Inferior parietal cortex (tissue), 1 donor: ENCODE measurements around the gene SLC4A4.

ENCODE experiments used
- DNase-seq: peaks from one replicate; pipeline ENCODE4 v3.0.0-alpha.2; 2016; ENCODE audit errors: extremely low spot score

SLC4A4 gene

DNA sequence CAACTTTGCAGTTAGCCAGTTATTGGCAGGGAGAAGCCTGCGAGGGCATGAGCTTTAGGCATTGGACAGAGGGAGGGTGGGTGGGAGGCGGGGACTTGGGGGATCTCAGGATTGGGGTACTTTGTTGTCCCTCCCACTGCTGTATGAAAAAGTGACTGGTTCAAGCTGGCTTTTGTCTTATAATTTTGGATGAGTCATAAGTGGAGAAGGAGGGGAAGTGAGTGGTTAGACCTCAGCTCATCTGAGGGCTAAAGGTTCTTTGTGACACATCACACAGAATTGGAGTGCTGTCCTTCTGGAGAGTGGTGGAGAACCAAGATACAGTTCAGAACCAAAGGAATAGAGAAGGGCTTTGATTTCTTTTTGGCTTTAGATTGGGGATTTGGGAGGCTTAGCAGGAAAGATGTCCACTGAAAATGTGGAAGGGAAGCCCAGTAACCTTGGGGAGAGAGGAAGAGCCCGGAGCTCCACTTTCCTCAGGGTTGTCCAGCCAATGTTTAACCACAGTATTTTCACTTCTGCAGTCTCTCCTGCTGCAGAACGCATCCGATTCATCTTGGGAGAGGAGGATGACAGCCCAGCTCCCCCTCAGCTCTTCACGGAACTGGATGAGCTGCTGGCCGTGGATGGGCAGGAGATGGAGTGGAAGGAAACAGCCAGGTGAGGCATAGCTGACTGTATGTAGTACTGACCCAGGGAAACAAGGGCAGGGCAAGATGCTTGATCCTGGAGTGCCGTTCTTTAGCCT lies at the start of gene SLC4A4:
SLC4A4 (plus strand) TSS at position 175 of the 748 bp plus-strand sequence.
- no peak for DNase-seq

DNA sequence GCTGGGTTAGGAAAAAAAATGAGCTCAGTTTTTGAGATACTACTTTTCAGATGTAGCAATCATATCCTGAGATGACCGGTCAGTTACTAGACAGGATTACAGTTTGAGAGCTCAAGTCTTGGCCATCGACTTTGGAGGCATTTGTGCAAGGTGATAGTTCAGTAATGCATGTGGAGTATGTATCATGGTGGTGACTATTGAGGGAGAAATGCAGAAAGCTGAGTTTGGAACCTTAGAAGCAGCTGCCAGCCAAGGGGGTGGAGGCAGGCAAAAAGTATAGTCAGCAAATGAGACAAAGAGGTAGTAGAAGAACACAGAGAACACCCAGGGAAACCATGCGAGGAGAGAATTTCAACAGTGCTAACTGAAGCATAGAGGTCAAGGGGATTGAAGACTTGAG lies 48.7 kb upstream of the SLC4A4 start:
- DNase-seq = no peak

- no peak for DNase-seq
These were observed 48.3 kb upstream of the SLC4A4 start for GRCh38 chr4:71290476-71290875.

DNA sequence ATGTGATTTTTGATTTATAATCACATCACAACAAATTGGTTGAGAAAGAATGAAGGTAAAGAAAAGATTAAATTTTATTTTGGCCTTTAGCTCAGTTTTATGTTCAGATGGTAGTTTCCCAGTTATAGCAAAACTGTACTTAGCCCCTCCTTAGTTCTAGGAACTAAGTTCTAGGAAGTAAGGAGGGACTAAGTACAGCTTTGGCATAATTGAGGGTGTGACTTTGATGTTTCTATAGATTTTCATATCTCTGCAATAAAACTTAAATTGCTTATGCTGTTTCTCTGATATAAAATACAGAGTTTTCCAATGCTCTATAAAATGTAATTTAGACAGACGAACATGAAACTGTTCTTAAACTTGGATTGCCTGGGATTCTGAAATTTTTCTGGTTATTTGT lies 46.6 kb upstream of the SLC4A4 start:
- DNase-seq = no peak

DNA sequence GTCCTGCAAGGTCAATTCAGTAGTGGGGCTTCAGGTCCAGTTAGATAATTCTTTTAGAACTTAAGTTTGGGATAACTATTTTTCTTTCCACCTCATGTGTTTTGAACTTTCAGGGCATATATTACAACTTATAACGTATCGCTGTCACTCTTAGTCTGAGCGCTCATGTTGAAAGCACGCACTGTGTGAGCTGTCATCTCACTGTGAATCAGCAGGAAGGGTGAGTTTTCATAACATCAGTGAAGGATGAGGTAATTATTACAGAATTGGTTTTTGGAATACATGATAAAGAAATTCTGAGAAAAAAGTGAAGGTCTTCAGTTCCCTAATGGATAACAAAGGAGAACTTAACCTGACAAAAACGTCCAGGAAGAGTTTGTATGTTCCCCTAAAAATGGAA lies 45.1 kb upstream of the SLC4A4 start:
- no peak for DNase-seq

DNA sequence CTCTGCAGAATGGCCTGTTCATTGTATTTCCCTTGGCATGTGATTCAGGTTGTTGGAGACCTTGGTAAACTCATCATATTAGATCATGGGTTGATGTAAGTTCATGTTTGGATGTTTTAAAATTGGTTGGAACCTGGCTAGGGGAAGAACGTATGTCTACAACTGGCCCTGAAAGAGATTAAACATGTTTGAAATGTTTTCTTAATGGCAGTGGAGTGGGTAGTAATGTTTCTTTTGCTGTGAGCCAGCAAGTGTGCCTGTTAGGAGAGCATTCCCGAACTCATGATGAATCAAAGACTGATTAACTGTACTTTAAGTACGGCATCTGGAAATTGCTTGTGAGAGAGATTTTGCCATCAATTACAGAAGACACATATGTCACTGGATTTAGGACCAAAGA lies 44.5 kb upstream of the SLC4A4 start:
- no peak for DNase-seq

- DNase-seq = no peak
These were observed 41.9 kb upstream of the SLC4A4 start for GRCh38 chr4:71296945-71297344.

DNA sequence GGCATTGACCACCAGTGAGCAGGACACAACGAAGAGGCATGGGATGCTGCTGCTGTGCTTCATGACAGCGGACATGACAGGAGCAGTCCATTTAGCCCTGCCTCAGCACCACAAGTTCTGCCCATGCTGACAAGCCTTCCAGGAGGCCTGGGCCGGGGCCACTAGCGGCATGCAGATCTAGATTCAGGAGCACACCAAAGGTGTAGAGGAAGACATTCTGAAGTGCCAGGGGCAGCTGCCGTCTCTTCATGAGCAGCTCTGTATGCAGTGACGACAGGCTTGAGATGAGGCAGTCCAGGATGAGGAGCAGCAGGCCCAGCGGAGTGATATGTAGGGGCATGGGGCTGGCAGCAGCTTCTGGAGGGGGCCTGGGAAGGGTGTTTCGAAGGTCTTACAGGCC lies 38.5 kb upstream of the SLC4A4 start:
- no peak for DNase-seq

GRCh38 chr4:71300964-71301363 lies 37.9 kb upstream of the SLC4A4 start:
- DNase-seq = no peak

GRCh38 chr4:71303287-71303686 lies 35.5 kb upstream of the SLC4A4 start:
- no peak for DNase-seq

DNA sequence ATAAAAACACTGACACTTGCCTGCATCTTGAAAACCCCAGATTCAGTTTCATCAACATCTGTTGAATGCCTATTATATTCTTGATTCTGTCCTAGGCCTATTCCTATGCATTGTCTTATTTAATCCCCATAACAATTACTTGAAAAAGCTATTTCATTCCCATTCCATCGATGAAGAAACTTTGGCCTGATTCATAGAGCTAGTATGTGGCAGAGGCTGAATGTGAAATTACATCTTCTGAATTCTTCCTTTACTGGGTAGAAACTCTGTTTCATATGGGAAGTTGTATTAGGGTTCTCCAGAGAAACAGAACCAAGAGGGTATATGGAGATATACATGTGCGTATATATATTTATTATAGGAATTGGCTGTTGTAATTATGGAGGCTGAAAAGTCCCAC lies 35.0 kb upstream of the SLC4A4 start:
- no peak for DNase-seq

- DNase-seq = no peak
These were observed 34.5 kb upstream of the SLC4A4 start for GRCh38 chr4:71304289-71304850.

- DNase-seq = no peak
These were observed 31.1 kb upstream of the SLC4A4 start for GRCh38 chr4:71307729-71308128.

GRCh38 chr4:71322425-71322824 lies 16.4 kb upstream of the SLC4A4 start:
- DNase-seq = no peak

DNA sequence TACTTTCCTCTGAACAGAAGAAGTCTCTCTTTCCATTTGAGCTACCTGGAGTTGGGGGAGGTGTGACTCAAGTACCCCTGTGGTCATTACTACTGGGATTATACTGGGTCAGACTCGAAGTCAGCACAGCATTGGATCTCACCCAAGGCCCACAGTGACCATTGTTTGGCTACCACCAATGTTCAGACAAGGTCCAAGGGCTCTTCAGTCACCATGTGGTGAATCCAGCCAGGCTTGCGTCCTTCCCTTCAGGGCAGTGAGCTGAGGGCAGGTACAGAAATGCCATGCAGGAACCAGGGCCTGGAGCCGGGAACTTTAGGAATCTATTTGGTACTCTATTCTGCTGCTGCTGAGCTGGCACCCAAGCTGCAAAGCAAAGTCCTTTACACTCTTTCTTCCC lies 5.5 kb upstream of the SLC4A4 start:
- no peak for DNase-seq

GRCh38 chr4:71333960-71334359 lies 4.9 kb upstream of the SLC4A4 start:
- DNase-seq = no peak

GRCh38 chr4:71334465-71334882 lies 4.3 kb upstream of the SLC4A4 start:
- DNase-seq = no peak

GRCh38 chr4:71343670-71344466 lies 5.0 kb downstream of the SLC4A4 start:
- no peak for DNase-seq

- DNase-seq = no peak
These were observed 7.9 kb downstream of the SLC4A4 start for GRCh38 chr4:71346710-71347109.

- DNase-seq = no peak
These were observed 9.8 kb downstream of the SLC4A4 start for GRCh38 chr4:71348586-71348985.

DNA sequence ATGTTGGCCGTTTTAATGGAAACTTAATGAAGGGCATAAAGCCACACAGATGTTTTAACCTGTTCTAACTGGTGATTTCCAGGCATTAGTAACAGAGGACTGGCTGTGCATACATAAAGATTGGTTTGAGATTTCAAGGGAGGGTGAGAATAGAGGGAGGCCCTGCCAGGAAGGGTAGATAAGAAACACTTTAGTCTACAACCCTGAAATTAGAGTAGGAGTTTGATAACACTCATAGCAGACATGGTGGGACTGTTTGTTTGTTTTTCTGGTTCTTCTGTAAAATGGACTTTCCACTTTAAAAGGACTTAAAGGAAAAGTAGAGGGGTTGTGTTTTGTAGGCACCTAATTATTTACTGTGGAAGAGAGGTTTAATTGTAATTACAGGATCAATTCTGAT lies 16.2 kb downstream of the SLC4A4 start:
- no peak for DNase-seq

DNA sequence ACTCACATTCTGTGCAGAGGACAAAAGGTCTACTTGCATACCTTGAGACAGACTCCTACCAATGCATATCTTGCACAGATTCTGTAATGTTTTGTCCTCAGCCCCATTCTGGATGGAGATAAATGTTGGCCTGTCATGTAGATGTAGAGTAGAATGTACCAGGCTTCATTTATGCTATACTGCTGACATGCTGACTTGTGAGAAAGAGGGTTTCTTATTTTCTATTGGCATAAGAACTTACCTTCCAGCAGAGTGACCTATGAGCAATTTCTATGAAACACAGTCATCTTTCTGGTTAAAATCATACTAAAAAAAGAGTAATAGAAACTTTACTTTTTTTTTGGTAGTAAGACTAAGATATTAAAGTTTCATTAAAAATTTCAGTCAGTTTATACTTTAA lies 17.2 kb downstream of the SLC4A4 start:
- DNase-seq = no peak
